Keratinocyte (primary cell): ENCODE results near the gene RPIA.

Experiments used
- CTCF ChIP-seq, 3 experiments: IDR thresholded peaks in 1 of 3; conservative IDR thresholded peaks in 1 of 3; optimal IDR thresholded peaks in 1 of 3; 2 replicates in 2 of 3; 3 replicates in 1 of 3; pipeline versions ENCODE3 to v1.5.1; 2011; ENCODE audit warnings: low read length in 3 of 3, mild to moderate bottlenecking in 3 of 3, moderate library complexity in 2 of 3, control low read depth in 1 of 3, inconsistent platforms in 1 of 3; ENCODE audit not compliant: insufficient read depth in 2 of 3; ENCODE audit errors: extremely low read depth in 1 of 3
- EZH2 ChIP-seq: IDR thresholded peaks from one replicate; pipeline ENCODE4 v1.6.1; 2012; ENCODE audit warnings: inconsistent platforms, mild to moderate bottlenecking, low read length, moderate library complexity

GRCh38 chr2:88755836-88756235, 64.4 kb downstream of the RPIA start:
- TF ChIP-seq CTCF (optimal IDR thresholded peaks at IDR 0.05 in 1 of 3, IDR thresholded peaks at IDR 0.05 in 1 of 3, conservative IDR thresholded peaks at IDR 0.05 in 1 of 3; ENCODE audit: extremely low read depth in 1 of 3, insufficient read depth in 2 of 3, low read length in 3 of 3) (no peak), EZH2 (no peak)
